Measurements from ENCODE around the gene TUBB1. TPM values are rescaled to one million over a fixed set of nuclear protein-coding genes. Genes with fewer than 3 reads are reported as not detected.

The TUBB1 gene
- total and polyA plus RNA-seq, 4 donors: 0.64 to 6.8 (median 3.7) TPM

- ATAC-seq (ENCODE audit: insufficient read depth, low FRiP score) (no peak), DNase-seq (no peak)
- Histone ChIP-seq H3K27me3 (ENCODE audit: control insufficient read depth in 3 of 3, insufficient read depth in 3 of 3, low read length in 2 of 3) (no peaks in the 10 kb centered on the region), H3K4me3 (no peak overlapping the region), H3K27ac (ENCODE audit: low read depth in 1 of 2, low read length in 1 of 2) (no peak overlapping the region), H3K9ac (ENCODE audit: insufficient read depth in 1 of 2, low read length in 2 of 2) (no peak overlapping the region), H3K4me1 (ENCODE audit: control insufficient read depth in 5 of 5, insufficient read depth in 5 of 5, low read length in 5 of 5) (peaks cover 0 to 16% (median 7%) of the 10 kb centered on the region in 5 donors), H3K36me3 (ENCODE audit: control insufficient read depth in 4 of 4, insufficient read depth in 4 of 4, low read length in 4 of 4) (peaks cover 3 to 54% (median 11%) of the 10 kb centered on the region in 4 donors), H3K9me3 (ENCODE audit: control insufficient read depth in 4 of 4, insufficient read depth in 3 of 4, low read length in 3 of 4) (no peaks in the 10 kb centered on the region)
- TF ChIP-seq, protein P1, sequence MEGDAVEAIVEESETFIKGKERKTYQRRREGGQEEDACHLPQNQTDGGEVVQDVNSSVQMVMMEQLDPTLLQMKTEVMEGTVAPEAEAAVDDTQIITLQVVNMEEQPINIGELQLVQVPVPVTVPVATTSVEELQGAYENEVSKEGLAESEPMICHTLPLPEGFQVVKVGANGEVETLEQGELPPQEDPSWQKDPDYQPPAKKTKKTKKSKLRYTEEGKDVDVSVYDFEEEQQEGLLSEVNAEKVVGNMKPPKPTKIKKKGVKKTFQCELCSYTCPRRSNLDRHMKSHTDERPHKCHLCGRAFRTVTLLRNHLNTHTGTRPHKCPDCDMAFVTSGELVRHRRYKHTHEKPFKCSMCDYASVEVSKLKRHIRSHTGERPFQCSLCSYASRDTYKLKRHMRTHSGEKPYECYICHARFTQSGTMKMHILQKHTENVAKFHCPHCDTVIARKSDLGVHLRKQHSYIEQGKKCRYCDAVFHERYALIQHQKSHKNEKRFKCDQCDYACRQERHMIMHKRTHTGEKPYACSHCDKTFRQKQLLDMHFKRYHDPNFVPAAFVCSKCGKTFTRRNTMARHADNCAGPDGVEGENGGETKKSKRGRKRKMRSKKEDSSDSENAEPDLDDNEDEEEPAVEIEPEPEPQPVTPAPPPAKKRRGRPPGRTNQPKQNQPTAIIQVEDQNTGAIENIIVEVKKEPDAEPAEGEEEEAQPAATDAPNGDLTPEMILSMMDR (IDR thresholded peaks at IDR 0.05; ENCODE audit: control extremely low read depth, extremely low read depth): no peak
- 90 to 94% methylated on average over 13 of the region's 13 CpGs for WGBS, 2 donors
These were observed 18.2 kb upstream of the TUBB1 start for GRCh38 chr20:59001068-59001448.

DNA sequence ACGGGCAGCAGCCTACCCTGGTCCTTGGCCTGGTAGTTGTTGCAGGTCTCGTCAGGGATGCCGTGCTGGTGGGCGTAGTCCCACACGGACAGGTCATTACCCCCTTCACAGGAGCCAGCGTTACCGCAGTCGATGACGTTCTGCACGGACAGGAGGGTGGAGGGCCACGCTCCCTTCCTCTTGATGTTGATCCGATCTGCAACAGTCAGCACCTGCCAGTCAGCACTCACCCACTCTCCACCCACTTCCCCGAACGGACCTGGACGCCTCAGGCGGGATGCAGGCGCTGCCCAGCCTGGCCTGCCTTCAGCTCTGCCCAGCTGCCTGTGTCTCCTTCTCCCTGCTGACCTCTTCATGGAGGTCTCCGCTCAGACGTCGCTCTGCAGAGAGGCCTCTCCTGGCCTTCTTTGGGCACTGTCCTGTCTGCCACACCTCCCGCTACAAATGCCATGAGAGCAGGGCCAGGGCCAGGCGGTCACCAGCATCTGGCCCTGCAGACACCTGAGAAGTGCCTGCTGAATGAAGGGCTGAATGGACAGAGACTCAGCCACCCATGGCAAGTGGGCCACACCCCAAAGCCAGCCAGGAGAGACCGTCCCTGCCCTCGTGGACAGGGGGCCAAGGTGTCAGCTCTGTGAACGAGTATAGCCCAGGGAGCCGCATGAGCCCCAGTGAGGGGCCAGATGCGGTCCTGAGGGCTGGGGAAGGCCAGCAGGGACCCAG lies 17.6 kb upstream of the TUBB1 start:
- no peak for DNase-seq
- WGBS, 2 donors: 92 to 95% methylated on average over 25 to 27 of the region's 27 CpGs
- Histone ChIP-seq H3K4me3 (no peak overlapping the region), H3K36me3 (ENCODE audit: control insufficient read depth in 4 of 4, insufficient read depth in 4 of 4, low read length in 4 of 4) (peaks cover under 1 to 49% (median 9%) of the 10 kb centered on the region in 4 donors), H3K4me1 (ENCODE audit: control insufficient read depth in 5 of 5, insufficient read depth in 5 of 5, low read length in 5 of 5) (peaks cover 0 to 20% (median 9%) of the 10 kb centered on the region in 5 donors), H3K9me3 (ENCODE audit: control insufficient read depth in 4 of 4, insufficient read depth in 3 of 4, low read length in 3 of 4) (no peaks in the 10 kb centered on the region), H3K27ac (ENCODE audit: low read depth in 1 of 2, low read length in 1 of 2) (no peak overlapping the region), H3K9ac (ENCODE audit: insufficient read depth in 1 of 2, low read length in 2 of 2) (no peak overlapping the region), H3K27me3 (ENCODE audit: control insufficient read depth in 3 of 3, insufficient read depth in 3 of 3, low read length in 2 of 3) (no peaks in the 10 kb centered on the region)
- no peak for ATAC-seq (ENCODE audit: insufficient read depth, low FRiP score)
- TF ChIP-seq, protein P1 (IDR thresholded peaks at IDR 0.05; ENCODE audit: control extremely low read depth, extremely low read depth): no peak

GRCh38 chr20:59002388-59002787 lies 16.8 kb upstream of the TUBB1 start:
- 78 to 96% methylated on average over 8 of the region's 8 CpGs for WGBS, 2 donors
- peaks cover 0 to 43% (median 6%) of the 10 kb centered on the region in 4 donors for H3K36me3 ChIP-seq (ENCODE audit: control insufficient read depth in 4 of 4, insufficient read depth in 4 of 4, low read length in 4 of 4)
- no peak overlapping the region for H3K9ac ChIP-seq (ENCODE audit: insufficient read depth in 1 of 2, low read length in 2 of 2)
- TF ChIP-seq, protein P1 (IDR thresholded peaks at IDR 0.05; ENCODE audit: control extremely low read depth, extremely low read depth): no peak
- H3K27ac ChIP-seq (ENCODE audit: low read depth in 1 of 2, low read length in 1 of 2): no peak overlapping the region
- ATAC-seq (ENCODE audit: insufficient read depth, low FRiP score) (no peak), DNase-seq (no peak)
- H3K4me3 ChIP-seq: no peak overlapping the region
- no peaks in the 10 kb centered on the region for H3K27me3 ChIP-seq (ENCODE audit: control insufficient read depth in 3 of 3, insufficient read depth in 3 of 3, low read length in 2 of 3)
- H3K9me3 ChIP-seq (ENCODE audit: control insufficient read depth in 4 of 4, insufficient read depth in 3 of 4, low read length in 3 of 4): no peaks in the 10 kb centered on the region
- H3K4me1 ChIP-seq (ENCODE audit: control insufficient read depth in 5 of 5, insufficient read depth in 5 of 5, low read length in 5 of 5): peaks cover 0 to 20% (median 9%) of the 10 kb centered on the region in 5 donors
